GM12875 (cell line): Measurements from ENCODE around the gene MAP4K2.

Experiments
- H3K4me3 ChIP-seq: one replicate; pipeline ENCODE4 v1.5.1; 2011; ENCODE audit warnings: low read depth, low read length, control low read depth
- CTCF ChIP-seq: IDR thresholded peaks from 2 replicates; pipeline ENCODE4 v1.5.1; 2011; ENCODE audit warnings: low read depth, mild to moderate bottlenecking, control low read depth, inconsistent platforms, low read length, moderate library complexity, borderline replicate concordance; ENCODE audit not compliant: insufficient read depth

The MAP4K2 gene

GRCh38 chr11:64759131-64759721 lies 43.8 kb downstream of the MAP4K2 start:
- TF ChIP-seq CTCF, result no peak

GRCh38 chr11:64758330-64759079 lies 44.5 kb downstream of the MAP4K2 start:
- H3K4me3 ChIP-seq, result no peak overlapping the region
- TF ChIP-seq CTCF, result no peak

More at GRCh38 chr11:64759131-64759721, 43.8 kb downstream of the MAP4K2 start:
- H3K4me3 ChIP-seq, result no peak overlapping the region

- H3K4me3 ChIP-seq, result no peak overlapping the region
- TF ChIP-seq CTCF, result no peak
Measured at GRCh38 chr11:64757549-64758329, 45.3 kb downstream of the MAP4K2 start.

GRCh38 chr11:64755681-64756361 lies 47.2 kb downstream of the MAP4K2 start:
- no peak for TF ChIP-seq CTCF
- no peak overlapping the region for H3K4me3 ChIP-seq

GRCh38 chr11:64754919-64755662 lies 47.9 kb downstream of the MAP4K2 start:
- no peak for TF ChIP-seq CTCF
- H3K4me3 ChIP-seq, result no peak overlapping the region

GRCh38 chr11:64754124-64754918 lies 48.7 kb downstream of the MAP4K2 start:
- no peak for TF ChIP-seq CTCF
- no peak overlapping the region for H3K4me3 ChIP-seq
